K562 (cell line): Measurements from ENCODE around the gene LRFN4.

Experiments
- NFYB ChIP-seq: IDR thresholded peaks from 2 replicates; pipeline ENCODE4 v1.6.1; 2011; ENCODE audit warnings: mild to moderate bottlenecking, moderate library complexity; ENCODE audit not compliant: insufficient read length; ENCODE audit errors: extremely low read depth
- TF ChIP-seq, protein P1 (sequence below): fragments of 200-800 bp; sonication (Bioruptor generic); IDR thresholded peaks from 2 replicates; pipeline ENCODE4 v1.6.1; 2017; ENCODE audit warnings: missing genetic modification characterization, missing compliant biosample characterization

DNA sequence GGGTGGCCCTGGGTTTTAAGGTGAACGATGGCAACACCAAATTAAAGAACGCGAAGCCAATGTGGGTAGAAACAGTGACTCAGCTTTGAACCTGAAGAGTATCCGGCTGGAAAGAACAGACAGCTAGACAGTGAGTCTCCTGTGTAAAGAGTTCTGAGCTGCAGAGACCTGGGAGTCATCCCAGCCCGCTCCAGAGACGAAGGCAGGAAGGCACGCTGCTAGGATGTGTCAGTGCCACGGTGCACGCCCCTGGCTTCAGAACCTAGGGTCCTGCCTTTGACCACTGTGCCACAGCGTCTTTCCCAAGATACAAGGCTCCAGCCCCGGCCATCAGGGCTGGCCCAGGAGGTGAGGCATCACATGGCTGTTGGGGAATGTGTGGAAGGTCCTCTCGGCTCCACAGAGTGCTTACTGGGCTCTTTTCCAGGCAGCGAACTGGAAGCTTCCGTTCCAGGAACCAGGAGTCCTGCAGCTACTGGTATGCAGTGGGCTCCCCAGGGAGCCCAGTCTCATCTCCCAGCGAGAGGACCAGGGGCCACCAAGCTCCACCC is 29.9 kb downstream of the LRFN4 start:
- no peak for TF ChIP-seq NFYB
- TF ChIP-seq, protein P1, sequence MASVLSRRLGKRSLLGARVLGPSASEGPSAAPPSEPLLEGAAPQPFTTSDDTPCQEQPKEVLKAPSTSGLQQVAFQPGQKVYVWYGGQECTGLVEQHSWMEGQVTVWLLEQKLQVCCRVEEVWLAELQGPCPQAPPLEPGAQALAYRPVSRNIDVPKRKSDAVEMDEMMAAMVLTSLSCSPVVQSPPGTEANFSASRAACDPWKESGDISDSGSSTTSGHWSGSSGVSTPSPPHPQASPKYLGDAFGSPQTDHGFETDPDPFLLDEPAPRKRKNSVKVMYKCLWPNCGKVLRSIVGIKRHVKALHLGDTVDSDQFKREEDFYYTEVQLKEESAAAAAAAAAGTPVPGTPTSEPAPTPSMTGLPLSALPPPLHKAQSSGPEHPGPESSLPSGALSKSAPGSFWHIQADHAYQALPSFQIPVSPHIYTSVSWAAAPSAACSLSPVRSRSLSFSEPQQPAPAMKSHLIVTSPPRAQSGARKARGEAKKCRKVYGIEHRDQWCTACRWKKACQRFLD (CRISPR knock-in tag), result no peak
